NCI-H345 (cell line): ENCODE measurements around the gene BRD3OS.

Source experiments
- DNase-seq: peaks from one replicate; lab custom pipeline; 2025; lab: John Stamatoyannopoulos, UW

Gene BRD3OS

GRCh38 chr9:134052491-134052890, 27.2 kb downstream of the BRD3OS start:
- DNase-seq = no peak

GRCh38 chr9:134052941-134053340, 27.7 kb downstream of the BRD3OS start:
- DNase-seq = no peak

- no peak for DNase-seq
Measured at GRCh38 chr9:134053401-134053871, 28.2 kb downstream of the BRD3OS start.

- DNase-seq = no peak
Measured at GRCh38 chr9:134053941-134054761, 28.9 kb downstream of the BRD3OS start.

GRCh38 chr9:134054891-134055811, 29.9 kb downstream of the BRD3OS start:
- no peak for DNase-seq

- DNase-seq = no peak
Measured at GRCh38 chr9:134055981-134056461, 30.7 kb downstream of the BRD3OS start.

GRCh38 chr9:134056483-134057306, 31.4 kb downstream of the BRD3OS start:
- DNase-seq = no peak

- DNase-seq = no peak
Measured at GRCh38 chr9:134057307-134057657, 32.0 kb downstream of the BRD3OS start.

- DNase-seq = no peak
Measured at GRCh38 chr9:134057751-134058701, 32.7 kb downstream of the BRD3OS start.

- DNase-seq = no peak
Measured at GRCh38 chr9:134058716-134059115, 33.4 kb downstream of the BRD3OS start.

GRCh38 chr9:134059188-134059641, 33.9 kb downstream of the BRD3OS start:
- DNase-seq = no peak

- DNase-seq = no peak
Measured at GRCh38 chr9:134059661-134060395, 34.5 kb downstream of the BRD3OS start.

GRCh38 chr9:134060546-134060945, 35.3 kb downstream of the BRD3OS start:
- DNase-seq = no peak

- DNase-seq = no peak
Measured at GRCh38 chr9:134061019-134061687, 35.9 kb downstream of the BRD3OS start.

GRCh38 chr9:134061688-134062371, 36.5 kb downstream of the BRD3OS start:
- no peak for DNase-seq

- DNase-seq = no peak
Measured at GRCh38 chr9:134062461-134063087, 37.3 kb downstream of the BRD3OS start.

- no peak for DNase-seq
Measured at GRCh38 chr9:134063088-134063570, 37.8 kb downstream of the BRD3OS start.
